GM20431 (cell line): ENCODE data around the gene SLC16A1.

Source experiments
- in situ Hi-C: fragments of 300-500 bp; cut with MseI, MboI; formaldehyde crosslinking; loops from one replicate; pipeline ENCODE4 v1.15.0; 2020; ENCODE audit warnings: low sequenced_read_pairs; ENCODE audit not compliant: unreplicated experiment

SLC16A1 gene

DNA sequence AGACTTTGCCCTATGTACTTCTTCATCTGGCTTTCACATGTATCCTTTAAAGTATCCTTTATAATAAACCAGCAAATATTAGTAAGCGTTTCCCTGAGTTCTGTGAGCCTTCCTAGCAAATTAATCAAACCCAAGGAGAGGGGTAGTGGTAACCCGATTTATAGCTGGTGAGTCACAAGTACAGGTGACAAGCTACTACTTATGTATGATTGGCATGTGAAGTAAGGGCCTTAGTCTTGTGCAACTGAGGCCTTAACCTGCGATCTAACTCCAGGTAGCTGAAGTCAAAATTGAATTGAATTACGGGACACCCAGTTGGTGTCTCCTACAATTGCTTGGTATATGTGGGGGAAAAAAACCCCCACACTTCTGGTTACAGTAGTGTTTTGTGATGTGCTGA is 26.0 kb downstream of the SLC16A1 start:
- in situ Hi-C loops = no loop called here

DNA sequence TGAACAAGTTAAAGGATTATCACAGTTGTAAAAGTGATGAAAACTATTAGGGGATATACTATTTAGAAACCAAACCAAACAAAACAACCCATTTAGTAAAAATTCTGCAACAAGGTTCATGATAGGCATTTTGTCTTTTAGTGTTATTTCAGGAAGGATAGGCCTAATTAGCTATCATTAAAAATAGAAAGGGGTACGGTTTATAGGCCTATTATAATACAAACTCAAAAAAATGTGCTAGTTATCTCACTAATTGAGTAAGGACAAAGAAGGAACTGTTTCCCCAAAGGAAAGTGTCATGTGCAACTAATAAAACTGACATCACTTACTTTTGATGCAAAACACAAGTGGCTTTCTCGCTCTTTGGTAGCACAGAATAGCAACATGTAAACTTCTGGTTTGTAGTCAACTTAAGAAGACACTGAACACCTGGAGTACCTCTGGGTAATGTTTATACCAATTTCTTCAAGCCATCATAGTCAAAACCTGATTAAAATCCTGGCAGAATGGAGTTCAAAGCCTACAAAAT is 28.5 kb downstream of the SLC16A1 start:
- in situ Hi-C loops = no loop called here

DNA sequence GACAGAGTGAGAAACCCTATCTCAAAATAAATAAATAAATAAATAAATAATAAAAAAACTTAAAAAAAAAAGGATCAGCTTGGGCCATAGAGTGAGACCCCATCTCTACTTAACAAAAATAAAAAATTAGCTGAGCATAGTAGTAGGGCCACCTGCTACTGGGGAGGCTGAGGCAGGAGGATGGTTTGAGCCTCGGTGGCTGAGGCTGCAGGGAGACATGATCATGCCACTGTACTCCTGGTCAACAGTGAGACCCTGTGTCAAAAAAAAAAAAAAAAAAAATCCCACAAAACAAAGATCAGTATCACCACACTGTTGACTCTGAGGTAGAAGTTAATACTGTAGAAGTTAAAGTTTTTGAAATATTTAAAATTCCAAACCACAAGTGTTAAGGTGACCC is 29.1 kb downstream of the SLC16A1 start:
- in situ Hi-C loops = no loop called here

DNA sequence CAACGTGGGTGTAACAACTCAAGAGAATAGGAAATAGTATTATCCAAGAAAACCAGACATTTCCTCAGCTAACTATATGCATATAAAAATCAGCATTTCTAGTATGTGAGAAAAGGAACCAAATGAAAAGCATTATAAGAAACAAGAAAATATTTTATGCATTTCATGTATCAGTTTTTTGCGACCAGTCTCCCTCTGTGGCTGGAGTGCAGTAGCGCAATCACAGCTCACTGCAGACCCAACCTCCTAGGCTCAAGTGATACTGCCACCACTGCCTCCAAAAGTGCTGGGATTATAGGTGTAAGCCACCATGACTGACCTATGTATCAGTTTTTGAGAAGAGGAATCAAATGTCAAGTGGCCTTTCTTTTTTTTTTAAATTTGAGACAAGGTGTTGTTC is 31.0 kb downstream of the SLC16A1 start:
- in situ Hi-C loops = no loop called here

DNA sequence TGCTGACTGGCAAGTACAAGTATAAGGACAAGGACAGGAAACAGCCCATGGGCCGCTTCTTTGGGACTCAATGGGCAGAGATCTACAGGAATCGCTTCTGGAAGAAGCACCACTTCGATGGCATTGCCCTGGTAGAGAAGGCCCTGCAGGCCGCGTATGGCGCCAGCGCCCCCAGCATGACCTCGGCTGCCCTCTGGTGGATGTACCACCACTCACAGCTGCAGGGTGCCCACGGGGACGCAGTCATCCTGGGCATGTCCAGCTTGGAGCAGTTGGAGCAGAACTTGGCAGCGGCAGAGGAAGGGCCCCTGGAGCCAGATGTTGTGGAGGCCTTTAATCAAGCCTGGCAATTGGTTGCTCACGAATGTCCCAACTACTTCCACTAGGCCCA is 32.0 kb downstream of the SLC16A1 start:
- in situ Hi-C loops = no loop called here

DNA sequence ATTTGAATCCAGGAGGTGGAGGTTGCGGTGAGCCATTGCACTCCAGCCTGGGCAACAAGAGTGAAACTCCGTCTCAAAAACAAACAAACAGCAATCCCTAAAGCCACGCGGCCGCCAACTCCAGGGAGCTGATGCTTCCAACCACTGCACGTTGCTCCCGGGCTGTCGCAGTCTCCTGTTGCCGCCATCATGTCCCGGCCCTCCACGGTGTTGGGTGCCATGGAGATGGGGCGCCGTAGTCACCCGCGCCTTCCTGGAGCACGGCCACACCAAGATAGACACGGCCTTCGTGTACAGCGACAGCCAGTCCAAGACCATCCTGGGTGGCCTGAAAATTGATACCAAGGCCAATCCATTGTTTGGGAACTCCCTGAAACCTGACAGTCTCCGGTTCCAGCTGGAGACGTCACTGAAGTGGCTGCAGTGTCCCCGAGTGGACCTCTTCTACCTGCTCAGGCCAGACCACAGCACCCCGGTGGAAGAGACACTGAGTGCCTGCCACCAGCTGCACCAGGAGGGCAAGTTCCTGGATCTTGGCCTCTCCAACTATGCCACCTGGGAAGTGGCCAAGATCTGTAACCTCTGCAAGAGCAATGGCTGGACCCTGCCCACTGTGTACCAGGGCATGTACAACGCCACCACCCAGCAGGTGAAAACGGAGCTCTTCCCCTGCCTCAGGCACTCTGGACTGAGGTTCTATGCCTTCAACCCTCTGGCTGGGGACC is 32.6 kb downstream of the SLC16A1 start:
- in situ Hi-C loops = no loop called here

DNA sequence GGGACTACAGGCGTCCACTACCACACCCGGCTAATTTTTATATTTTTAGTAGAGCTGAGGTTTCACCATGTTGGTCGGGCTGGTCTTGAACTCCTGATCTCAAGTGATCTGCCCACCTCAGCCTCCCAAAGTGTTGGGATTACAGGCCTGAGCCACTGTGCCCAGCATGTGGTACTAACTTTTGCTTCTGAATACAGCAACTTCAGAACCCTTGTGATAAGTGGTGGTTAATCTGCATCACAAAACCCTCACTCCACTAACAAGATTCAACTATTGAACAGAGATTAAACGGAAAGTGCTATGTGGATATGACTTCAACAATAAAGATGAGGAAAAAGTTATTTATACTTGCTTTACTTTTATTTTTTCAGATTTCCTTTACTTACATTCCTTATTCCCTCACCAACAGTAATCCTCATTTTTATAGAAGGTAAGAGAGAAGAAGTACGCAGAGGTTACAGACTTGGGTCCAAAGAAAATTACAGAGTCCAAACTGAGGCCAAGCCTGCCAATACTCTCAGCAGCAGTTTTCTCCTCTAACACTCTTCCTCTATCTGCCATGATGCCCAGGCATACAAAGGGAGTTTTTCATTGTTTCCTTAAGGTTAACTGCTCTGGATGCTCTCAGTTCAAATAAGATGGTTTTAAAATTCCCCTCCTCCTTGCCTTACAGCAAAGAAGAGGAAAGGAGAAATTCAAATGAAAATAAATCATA is 44.3 kb downstream of the SLC16A1 start:
- in situ Hi-C loops = no loop called here

DNA sequence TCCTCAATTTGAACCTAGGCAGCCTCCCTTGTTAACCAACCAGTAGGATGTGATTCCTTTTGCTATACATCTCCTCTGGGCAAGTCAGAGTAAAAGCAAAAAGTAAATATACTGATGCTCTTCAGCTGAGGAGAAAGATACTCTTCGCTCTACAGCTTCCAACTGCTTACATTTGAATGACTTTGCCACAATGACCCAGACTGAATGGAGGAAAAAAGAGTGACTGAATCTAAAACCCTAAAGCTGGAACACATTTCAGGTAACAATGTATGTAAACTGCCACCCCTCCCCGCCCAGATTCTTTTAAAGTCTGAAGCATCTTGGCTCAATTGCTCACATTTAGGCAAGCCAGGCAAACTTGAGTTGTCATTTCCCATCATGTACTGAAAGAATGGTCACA is 46.1 kb downstream of the SLC16A1 start:
- in situ Hi-C loops = no loop called here

DNA sequence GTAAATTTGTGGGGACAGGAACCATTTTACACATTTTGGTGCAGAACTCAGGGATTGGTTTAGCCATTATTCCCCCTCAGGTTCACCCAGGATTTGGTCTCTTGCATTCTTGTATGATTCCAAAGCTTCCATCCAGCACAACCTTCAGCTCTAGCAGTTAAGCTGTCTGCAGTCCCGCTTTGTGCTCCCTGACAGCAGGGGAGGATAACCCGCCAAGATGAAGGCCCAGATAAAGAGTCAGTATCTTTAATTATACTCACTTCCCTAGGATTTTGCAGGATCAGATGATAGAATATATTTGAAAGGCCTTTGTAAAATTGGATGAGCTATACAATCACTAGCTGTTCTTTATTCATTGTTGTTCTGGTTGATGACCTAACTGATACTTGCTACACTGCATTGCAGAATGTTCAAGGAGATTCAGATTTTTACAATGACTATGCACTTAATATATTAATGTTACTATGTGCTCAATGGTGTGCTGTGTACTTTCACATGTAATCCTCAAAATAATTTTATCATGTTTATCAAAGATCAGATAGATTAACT is 49.8 kb downstream of the SLC16A1 start:
- in situ Hi-C loops = no loop called here

DNA sequence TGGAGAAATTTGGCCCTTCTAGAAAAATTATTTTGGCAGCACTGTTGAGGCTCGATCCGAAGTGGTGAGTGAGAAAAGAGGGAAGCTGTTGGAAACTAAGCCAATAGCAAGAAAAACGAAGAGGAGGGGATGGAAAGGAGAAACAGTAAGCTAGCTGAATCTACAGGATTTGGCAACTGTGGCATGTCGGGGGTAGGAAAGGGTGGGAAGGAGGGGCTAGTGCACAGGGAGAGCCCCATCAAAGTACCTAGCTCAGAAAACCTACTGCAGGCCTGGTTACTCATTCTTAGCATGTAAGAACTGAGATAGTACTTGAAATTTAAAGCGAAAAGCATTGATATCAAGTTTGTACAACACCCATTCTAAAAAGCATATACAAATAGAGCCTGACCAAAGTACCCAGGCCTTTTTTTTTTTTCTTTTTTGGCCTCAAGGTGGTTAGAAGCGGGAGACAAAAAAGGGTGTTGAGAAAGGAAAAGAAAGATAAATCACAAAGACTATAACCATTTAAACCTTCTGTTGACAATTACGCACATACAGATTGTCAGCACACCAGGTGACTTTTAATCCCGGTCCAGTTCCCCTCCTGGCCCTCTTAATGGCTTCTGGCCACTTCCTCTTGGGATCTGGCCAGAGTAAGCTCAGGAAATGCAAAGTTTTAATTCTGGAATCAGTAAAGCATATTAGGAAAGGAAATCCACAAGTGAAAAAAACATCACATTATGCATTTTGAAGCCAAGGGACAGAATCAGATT is 50.4 kb downstream of the SLC16A1 start:
- in situ Hi-C loops = no loop called here

DNA sequence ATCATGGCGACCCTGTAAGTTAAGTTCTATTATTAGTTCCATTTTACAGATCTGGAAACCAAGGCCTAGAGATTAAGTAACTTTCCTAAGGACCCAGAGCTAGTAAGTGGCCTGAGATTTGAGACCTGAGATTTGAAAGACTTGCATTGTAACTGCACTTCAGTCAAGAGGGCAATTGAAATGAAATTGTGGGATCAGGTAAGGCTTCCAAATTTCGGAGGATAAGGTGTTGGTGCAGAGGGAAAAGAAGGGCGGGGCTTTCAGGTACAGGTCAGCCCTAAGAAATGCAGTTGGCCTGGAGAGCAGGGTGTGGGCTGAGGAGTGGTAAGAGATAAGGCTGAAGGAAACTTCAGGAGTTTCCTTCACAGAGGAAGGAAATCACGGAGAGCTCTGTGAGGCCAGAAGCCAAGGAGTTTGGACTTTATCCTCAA is 51.1 kb downstream of the SLC16A1 start:
- in situ Hi-C loops = no loop called here

DNA sequence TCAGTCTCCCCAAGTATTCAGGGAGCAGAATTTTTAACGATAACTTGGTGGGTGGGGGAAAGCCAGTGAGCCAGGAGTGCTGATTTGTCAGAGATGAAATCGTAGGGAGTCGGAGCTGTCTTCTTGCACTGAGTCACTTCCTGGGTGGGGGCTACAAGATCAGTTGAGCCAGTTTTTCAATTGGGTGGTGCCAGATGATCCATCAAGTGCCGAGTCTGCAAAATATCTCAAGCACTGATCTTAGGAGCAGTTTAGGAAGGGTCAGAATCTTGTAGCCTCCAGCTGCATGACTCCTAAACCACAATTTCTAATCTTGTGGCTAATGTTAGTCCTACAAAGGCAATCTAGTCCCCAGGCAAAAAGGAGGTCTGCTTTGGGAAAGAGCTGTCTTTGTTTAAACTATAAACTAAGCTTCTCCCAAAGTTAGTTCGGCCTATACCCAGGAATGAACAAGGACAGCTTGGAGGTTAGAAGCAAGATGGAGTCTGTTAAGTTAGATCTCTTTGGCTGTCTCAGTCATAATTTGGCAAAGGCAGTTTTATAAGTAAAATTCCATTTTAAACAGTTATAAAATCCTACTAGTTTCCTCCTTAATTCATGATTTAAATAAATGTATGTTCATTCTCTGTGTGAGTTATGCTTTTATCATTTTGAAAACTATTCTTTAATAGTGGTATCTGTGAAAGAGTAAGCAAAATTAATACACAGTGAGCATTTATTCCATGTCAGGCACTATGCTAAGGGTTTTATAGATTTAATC is 51.7 kb downstream of the SLC16A1 start:
- in situ Hi-C loops = no loop called here

DNA sequence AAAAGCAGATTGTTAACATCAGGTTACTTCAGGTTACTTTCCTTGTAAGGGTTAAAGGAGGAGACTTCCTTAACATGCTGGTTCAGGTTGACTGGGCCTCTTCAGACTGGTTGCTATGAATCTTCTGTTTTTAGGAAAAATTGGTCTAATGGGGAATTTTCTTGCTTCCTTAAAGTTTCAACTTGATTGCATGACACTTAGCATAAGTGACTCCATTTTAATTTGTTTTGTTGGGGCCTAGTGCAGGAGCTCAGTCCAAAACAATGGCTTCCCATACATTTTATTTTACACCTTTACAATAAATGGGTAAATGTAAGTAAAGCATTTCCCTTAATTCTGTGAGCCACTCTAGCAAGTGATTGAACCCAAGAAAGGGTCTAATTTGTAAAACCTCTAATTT is 53.8 kb downstream of the SLC16A1 start:
- in situ Hi-C loops = no loop called here

DNA sequence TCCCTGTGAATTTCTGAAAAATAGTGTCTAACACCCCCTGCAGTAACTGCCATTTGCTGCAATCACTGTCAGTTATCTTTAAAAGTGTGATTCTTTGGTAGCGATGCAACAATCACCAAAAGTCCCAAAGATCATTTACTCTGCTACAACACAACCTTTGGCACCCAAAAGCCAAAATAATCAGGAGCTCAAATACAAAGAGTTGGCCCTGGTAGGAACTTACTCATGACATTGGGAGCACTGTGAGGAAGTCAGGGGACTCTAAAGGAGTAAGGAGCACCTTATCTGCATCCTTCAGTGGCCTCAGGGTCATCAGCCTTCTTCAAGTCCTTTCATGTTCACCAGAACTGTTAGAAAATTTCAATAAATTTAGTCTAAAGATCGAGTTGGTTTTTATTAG is 54.6 kb downstream of the SLC16A1 start:
- in situ Hi-C loops = no loop called here

DNA sequence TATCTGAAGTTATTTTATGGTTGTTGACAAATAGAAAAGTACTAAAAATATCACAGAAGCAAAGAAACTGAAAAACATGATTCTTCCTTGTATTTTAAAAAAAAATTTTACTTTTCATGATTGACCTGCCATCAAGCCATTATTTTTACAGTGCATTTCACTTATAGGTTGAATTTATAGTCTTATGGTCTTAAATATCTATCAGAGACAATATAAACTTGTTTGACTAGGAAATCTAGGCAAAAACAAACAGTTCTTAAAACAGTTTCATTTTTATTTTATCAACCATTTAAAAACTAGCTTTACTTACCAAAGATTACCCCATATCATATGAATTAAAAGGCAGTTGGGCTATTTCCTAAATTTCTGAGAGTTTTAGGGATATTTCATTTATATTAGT is 59.2 kb downstream of the SLC16A1 start:
- in situ Hi-C loops = loop anchor here (25.0 kb wide), 1 partner anchor 141 kb away; no protein-coding TSS in a partner anchor

DNA sequence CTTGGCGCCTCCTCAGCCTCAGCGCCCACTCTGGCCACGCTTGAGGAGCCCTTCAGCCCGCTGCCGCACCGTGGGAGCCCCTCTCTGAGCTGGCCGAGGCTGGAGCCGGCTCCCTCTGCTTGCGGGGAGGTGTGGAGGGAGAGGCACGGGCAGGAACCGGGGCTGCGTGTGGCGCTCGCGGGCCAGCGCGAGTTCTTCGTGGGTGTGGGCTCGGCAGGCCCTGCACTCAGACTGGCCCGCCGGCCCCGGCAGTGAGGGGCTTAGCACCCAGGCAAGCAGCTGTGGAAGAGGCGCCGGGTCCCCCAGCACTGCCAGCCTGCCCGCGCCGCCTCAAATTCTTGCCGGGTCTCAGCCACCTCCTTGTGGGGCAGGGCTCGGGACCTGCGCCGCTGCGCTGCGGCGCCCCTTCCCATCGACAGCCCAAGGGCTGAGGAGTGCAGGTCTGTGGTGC is 61.4 kb downstream of the SLC16A1 start:
- in situ Hi-C loops = loop anchor here (25.0 kb wide), 1 partner anchor 143 kb away; no protein-coding TSS in a partner anchor

DNA sequence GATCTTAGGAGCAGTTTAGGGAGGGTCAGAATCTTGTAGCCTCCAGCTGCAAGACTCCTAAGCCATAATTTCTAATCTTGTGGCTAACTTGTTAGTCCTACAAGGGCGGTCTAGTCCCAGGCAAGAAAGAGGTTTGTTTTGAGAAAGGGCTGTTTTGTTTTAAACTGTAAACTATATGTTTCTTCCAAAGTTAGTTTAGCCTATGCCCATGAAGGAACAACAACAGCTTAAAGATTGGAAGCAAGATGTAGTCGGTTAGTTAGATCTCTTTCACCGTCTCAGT is 62.0 kb downstream of the SLC16A1 start:
- in situ Hi-C loops = loop anchor here (25.0 kb wide), 1 partner anchor 143 kb away; no protein-coding TSS in a partner anchor

DNA sequence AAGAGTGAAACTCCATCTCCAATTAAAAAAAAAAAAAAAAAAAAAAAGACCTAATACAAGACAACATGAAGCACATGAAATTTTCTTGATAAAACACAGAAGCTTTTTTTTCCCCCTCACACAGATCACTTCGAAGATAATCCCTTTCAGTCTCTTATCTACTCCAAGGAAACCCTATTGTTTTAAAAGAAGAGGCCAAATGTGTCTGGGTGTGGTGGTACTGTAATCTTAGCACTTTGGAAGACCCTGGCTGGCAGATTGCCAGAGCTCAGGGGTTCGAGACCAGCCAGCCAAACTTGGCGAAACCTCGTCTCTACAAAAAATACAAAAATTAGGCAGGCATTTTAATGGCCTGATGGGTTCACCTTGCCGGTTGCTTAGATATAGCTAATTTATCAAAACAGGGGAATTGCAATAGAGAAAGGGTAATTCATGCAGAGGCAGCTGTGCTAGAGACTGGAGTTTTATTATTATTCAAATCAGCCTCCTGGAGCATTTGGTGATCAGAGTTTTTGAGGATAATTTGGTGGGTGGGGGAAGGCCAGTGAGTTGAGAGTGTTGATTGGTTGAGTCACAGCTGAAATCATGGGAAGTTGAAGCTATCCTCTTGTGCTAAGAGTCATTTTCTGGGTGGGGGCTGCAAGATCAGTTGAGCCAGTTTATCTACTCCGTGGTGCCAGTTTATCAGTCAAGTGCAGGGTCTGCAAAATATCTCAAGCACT is 62.5 kb downstream of the SLC16A1 start:
- in situ Hi-C loops = loop anchor here (25.0 kb wide), 1 partner anchor 144 kb away; no protein-coding TSS in a partner anchor

DNA sequence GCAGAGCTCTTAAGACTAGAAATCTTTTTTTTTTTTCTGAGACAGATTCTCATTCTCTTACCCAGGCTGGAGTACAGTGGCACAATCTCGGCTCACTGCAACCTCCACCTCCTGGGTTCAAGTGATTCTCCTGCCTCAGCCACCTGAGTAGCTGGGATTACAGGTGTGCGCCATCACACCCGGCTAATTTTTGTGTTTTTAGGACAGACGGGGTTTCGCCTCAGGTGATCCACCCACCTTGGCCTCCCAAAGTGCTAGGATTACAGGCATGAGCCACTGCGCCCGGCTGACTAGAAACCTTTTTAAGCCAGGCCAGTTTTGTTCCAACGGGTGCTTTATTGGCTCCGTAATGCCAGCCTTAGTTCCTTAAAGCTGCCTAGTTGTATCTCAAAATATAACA is 66.1 kb downstream of the SLC16A1 start:
- in situ Hi-C loops = loop anchor here (25.0 kb wide), 1 partner anchor 147 kb away; no protein-coding TSS in a partner anchor
